ENCODE results near the gene AADACL4. TPM values are rescaled to one million over a fixed set of nuclear protein-coding genes. Genes with fewer than 3 reads are reported as not detected.

The AADACL4 gene
- total and polyA plus RNA-seq, 9 of the 15 experiments (the other 6 are each of a cell fraction or from before 2014, with no cell fraction given) = not detected

DNA sequence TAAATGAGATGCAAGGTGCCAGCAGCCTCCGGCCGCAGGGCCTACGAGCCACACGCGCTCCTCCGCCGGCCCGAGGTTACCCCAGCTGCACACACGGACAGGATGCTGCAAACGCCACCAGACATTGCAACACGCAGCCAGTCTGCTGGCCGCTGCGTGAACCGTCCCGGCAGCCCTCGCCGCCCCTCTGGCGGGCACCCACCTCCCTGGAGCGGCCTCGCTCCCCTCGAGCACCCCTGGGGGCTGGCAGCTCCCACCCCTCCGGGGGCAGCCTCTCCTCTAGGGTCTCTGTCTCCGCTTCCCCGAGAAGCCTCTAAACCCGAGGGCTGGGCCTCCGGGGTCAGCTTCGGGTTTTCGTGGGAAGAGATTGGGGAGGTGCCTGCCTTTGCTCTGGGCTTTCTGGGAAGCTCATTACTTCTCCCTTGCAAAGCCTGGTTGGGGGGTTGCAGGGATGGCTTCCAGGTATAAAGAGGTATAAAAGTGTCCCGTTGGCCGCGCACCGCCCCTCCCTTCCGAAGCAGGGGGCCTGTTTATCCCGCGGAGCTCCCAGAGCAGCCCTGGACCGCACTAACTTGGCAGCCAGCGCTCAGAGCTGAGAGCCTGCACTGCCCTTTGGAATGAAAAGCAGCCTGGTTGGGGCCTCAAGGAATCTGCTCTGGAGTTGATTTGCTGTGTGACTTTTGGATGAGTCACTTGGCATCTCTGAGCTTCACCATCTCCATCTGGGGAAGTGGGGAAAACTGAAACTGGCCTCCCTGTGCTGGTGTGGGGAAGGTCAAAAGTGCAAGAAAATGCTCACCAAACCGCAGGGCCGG, 47.7 kb upstream of the AADACL4 start (continued):
- TF ChIP-seq, protein P1, sequence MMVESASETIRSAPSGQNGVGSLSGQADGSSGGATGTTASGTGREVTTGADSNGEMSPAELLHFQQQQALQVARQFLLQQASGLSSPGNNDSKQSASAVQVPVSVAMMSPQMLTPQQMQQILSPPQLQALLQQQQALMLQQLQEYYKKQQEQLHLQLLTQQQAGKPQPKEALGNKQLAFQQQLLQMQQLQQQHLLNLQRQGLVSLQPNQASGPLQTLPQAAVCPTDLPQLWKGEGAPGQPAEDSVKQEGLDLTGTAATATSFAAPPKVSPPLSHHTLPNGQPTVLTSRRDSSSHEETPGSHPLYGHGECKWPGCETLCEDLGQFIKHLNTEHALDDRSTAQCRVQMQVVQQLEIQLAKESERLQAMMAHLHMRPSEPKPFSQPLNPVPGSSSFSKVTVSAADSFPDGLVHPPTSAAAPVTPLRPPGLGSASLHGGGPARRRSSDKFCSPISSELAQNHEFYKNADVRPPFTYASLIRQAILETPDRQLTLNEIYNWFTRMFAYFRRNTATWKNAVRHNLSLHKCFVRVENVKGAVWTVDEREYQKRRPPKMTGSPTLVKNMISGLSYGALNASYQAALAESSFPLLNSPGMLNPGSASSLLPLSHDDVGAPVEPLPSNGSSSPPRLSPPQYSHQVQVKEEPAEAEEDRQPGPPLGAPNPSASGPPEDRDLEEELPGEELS (CRISPR knock-in tag; IDR thresholded peaks at IDR 0.05; ENCODE audit: borderline replicate concordance) = no peak
- no peak for TF ChIP-seq ZNF830 (CRISPR knock-in tag; IDR thresholded peaks at IDR 0.05)
- no peak for TF ChIP-seq CBX5 (IDR thresholded peaks at IDR 0.05; ENCODE audit: borderline replicate concordance, low read depth)
- TF ChIP-seq TGIF2 (CRISPR knock-in tag; IDR thresholded peaks at IDR 0.05) = 0 out of 2 replicates have a peak, but pooled peaks have one; percentile 68
- no peak for TF ChIP-seq ZNF644 (tag; IDR thresholded peaks at IDR 0.05; ENCODE audit: low read depth)
- TF ChIP-seq ELF4 (CRISPR knock-in tag; IDR thresholded peaks at IDR 0.05) = no peak
- no peak for TF ChIP-seq ZNF282 (CRISPR knock-in tag; IDR thresholded peaks at IDR 0.05)
- no peak for TF ChIP-seq MYBL2 (IDR thresholded peaks at IDR 0.05; ENCODE audit: low read depth)
- no peak for TF ChIP-seq MYBL2 (CRISPR knock-in tag; IDR thresholded peaks at IDR 0.05; ENCODE audit: borderline replicate concordance)
- no peak for TF ChIP-seq KDM2B (CRISPR knock-in tag; IDR thresholded peaks at IDR 0.05)
- no peak for TF ChIP-seq GTF2A2 (tag; IDR thresholded peaks at IDR 0.05)
- no peak for TF ChIP-seq SMAD2 (IDR thresholded peaks at IDR 0.05; ENCODE audit: low read depth, low read length)
- no peak for TF ChIP-seq PYGO2 (tag; IDR thresholded peaks at IDR 0.05)
- no peak for TF ChIP-seq CBFA2T2 (conservative IDR thresholded peaks at IDR 0.05)
- TF ChIP-seq, protein P2, sequence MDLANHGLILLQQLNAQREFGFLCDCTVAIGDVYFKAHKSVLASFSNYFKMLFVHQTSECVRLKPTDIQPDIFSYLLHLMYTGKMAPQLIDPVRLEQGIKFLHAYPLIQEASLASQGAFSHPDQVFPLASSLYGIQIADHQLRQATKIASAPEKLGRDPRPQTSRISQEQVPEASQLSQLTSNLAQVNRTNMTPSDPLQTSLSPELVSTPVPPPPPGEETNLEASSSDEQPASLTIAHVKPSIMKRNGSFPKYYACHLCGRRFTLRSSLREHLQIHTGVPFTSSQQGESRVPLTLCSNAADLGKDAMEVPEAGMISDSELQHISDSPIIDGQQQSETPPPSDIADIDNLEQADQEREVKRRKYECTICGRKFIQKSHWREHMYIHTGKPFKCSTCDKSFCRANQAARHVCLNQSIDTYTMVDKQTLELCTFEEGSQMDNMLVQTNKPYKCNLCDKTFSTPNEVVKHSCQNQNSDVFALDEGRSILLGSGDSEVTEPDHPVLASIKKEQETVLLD (IDR thresholded peaks at IDR 0.05) = no peak
- TF ChIP-seq FOS (IDR thresholded peaks at IDR 0.05; ENCODE audit: extremely low read depth, insufficient read length) = no peak
- no peak for TF ChIP-seq FUS (optimal IDR thresholded peaks at IDR 0.05; ENCODE audit: low read depth, low read length)
- no peak for TF ChIP-seq SP1 (CRISPR knock-in tag; IDR thresholded peaks at IDR 0.05)
- TF ChIP-seq POLR2G (IDR thresholded peaks at IDR 0.05; ENCODE audit: low read depth, low read length) = peak; percentile 45; the same call in 1 of the 2 replicates

Measured in K562 (cell line).